GM12874 (cell line): ENCODE results near the gene METRN.

Experiments used
- CTCF ChIP-seq: IDR thresholded peaks from 2 replicates; pipeline ENCODE4 v1.5.1; 2011; ENCODE audit warnings: low read depth, mild to moderate bottlenecking, control low read depth, low read length, moderate library complexity; ENCODE audit not compliant: insufficient read depth

Gene METRN

GRCh38 chr16:728890-729744, 14.2 kb downstream of the METRN start:
- TF ChIP-seq CTCF, result no peak

GRCh38 chr16:729768-730665, 15.1 kb downstream of the METRN start:
- TF ChIP-seq CTCF, result no peak

- no peak for TF ChIP-seq CTCF
Observed at GRCh38 chr16:730666-731509, 16.0 kb downstream of the METRN start.

GRCh38 chr16:732332-732731, 17.4 kb downstream of the METRN start:
- no peak for TF ChIP-seq CTCF

GRCh38 chr16:732936-733335, 18.0 kb downstream of the METRN start:
- no peak for TF ChIP-seq CTCF

GRCh38 chr16:733382-734207, 18.7 kb downstream of the METRN start:
- peak; percentile 45 for TF ChIP-seq CTCF
